ENCODE measurements around the gene HIPK1.
"Not testable (repeated sequence)": the region's sequence is repeated elsewhere in the genome, so short reads cannot be mapped to it uniquely, and the experiment has no call there.

HIPK1 gene

GRCh38 chr1:113982949-113983348 is 53.8 kb downstream of the HIPK1 start:
- DNase-seq (ENCODE audit: low read depth in 2 of 2) = no peak

GRCh38 chr1:113983391-113983790 is 54.3 kb downstream of the HIPK1 start:
- DNase-seq (ENCODE audit: low read depth in 2 of 2) = no peak

DNA sequence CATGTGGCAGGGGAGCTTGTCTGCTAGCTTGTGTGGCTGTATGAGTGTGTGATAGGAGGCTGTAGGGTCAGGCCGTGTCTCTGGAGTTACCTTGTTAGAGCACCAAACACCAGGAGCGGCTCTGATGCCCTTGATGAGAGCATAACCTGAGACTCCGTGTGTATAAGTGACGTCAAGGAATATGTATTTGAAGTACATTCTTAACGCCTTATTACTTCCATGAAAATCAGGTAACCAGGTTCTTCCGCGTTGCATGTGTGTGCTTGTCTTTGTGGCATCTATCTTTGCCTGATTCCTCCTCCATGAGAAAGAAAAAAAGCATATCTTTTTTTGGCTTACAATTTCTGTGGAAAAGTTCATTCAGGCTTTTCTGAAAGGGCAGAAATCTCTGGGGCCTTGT is 54.7 kb downstream of the HIPK1 start:
- no peak for DNase-seq (ENCODE audit: low read depth in 2 of 2)

- DNase-seq (ENCODE audit: low read depth in 2 of 2) = no peak
These were observed 55.6 kb downstream of the HIPK1 start for GRCh38 chr1:113984710-113985109.

GRCh38 chr1:113986802-113987201 is 57.7 kb downstream of the HIPK1 start:
- DNase-seq (ENCODE audit: low read depth in 2 of 2) = no peak

- DNase-seq (ENCODE audit: low read depth in 2 of 2) = no peak
These were observed 58.1 kb downstream of the HIPK1 start for GRCh38 chr1:113987259-113987658.

- DNase-seq (ENCODE audit: low read depth in 2 of 2) = no peak
These were observed 61.4 kb downstream of the HIPK1 start for GRCh38 chr1:113990530-113990929.

DNA sequence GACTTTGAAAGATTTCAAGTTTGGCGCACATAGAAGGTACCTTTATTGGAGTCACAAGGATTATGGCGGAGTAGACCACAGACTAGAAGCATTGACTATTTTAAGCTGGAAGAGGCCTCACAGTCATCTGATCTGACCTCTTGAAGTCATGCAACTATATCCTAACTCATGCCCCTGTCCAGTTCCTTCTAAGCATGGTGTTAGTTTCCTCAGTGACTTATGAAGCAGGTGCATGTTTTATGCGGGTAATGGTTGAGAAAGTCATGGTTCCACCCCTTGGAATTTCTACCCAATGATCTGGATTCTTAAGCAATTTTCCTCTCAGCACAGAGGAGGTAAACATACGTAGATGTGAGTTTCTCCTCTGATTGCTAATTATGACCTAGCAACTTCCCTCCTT is 61.8 kb downstream of the HIPK1 start:
- DNase-seq (ENCODE audit: low read depth in 2 of 2) = no peak

- no peak for DNase-seq (ENCODE audit: low read depth in 2 of 2)
These were observed 62.4 kb downstream of the HIPK1 start for GRCh38 chr1:113991467-113991997.

DNA sequence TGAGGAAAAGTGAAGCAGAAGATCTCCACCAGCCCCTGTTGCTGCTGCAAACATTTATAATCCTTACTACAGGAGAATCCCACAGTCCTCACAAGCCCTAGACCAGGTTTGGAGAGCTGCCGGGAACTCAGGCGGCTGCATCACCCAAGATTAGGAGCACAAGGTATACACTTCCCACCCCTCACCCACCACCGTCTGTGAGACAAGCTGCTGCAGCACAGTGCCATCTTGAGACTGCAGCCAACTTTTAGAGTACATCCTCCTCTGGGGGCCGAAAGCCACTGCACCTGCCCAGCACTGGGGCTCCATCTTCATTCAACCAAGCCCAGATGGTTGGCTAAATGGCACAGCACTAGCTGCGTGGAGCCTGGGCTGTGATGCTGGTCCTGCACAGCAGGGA is 63.9 kb downstream of the HIPK1 start:
- no peak for DNase-seq (ENCODE audit: low read depth in 2 of 2)

GRCh38 chr1:113993766-113994165 is 64.6 kb downstream of the HIPK1 start:
- no peak for DNase-seq (ENCODE audit: low read depth in 2 of 2)

DNA sequence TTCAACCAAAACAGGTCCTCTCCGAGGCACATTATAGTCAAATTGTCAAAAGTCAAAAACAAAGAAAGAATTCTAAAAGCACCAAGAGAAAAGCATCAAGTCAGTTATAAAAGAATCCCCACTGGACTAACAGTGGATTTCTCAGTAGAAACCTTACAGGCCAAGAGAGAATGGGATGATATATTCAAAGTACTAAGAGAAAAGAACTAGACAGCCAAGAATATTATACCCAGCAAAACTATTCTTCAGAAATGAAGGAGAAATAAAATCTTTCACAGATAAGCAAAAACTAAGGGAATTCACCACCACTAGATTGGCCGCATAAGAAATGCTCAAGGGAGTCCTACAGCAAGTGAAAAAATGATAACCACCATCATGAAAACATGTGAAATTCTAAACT is 66.3 kb downstream of the HIPK1 start:
- DNase-seq (ENCODE audit: low read depth in 2 of 2) = no peak

GRCh38 chr1:113998361-113998760 is 69.2 kb downstream of the HIPK1 start:
- DNase-seq (ENCODE audit: low read depth in 2 of 2) = no peak

DNA sequence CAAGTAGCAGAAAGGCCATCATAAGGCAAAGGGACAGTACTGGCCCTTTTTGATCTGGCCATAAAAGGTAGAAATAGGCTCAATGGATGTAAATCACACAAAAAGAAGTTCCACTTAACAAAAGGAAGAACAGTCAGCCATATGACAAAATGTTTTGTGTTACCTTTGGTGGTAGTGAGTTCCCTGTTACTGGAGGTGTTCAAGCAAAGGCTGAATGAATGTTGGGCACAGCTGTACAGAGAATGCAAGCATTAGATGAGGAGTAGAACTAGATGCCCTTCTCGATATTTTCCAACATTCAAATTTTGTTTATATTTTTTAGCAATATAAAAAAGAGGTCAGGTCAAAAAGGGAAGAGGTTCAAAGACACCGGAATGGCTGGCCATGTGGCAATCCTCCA is 70.1 kb downstream of the HIPK1 start:
- no peak for DNase-seq (ENCODE audit: low read depth in 2 of 2)

DNA sequence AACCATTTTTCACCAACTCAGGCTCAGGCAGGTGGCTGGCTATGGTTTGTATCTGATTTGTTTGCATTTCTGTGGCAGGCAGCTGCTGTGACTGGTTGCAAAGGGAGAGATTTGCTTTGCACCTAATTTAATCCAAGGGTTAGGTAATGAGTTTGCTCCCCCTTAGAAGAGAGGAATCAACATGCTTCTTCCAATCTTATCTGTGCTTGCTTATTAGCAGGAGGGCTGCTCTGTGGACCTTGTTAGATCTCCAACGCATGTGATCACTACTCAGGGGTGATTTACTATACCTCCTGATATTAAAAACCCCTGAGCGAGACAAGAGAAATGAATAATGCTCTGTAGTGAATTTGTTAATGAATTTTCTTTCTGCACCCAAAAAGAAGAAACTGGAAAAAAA is 70.7 kb downstream of the HIPK1 start:
- DNase-seq (ENCODE audit: low read depth in 2 of 2) = no peak

DNA sequence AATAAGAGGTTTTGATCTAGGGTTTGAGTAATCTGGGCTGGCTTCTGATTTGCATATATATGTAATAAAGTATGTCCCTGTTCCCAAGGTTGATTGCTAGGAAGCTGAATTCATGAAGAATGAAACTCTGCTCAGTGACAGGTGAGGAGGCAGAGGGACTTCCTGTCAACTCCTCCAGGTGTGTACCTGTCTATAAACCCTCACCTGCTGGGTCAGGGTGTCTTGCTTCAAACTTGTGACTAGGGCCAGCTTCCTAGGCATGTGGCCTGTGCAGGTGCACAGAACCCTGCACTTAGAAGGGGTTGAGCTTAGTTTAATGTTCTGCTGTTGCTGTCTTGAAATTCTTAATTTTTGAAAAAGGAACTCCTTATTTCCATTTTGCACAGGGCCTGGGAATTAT is 71.3 kb downstream of the HIPK1 start:
- DNase-seq (ENCODE audit: low read depth in 2 of 2) = no peak

DNA sequence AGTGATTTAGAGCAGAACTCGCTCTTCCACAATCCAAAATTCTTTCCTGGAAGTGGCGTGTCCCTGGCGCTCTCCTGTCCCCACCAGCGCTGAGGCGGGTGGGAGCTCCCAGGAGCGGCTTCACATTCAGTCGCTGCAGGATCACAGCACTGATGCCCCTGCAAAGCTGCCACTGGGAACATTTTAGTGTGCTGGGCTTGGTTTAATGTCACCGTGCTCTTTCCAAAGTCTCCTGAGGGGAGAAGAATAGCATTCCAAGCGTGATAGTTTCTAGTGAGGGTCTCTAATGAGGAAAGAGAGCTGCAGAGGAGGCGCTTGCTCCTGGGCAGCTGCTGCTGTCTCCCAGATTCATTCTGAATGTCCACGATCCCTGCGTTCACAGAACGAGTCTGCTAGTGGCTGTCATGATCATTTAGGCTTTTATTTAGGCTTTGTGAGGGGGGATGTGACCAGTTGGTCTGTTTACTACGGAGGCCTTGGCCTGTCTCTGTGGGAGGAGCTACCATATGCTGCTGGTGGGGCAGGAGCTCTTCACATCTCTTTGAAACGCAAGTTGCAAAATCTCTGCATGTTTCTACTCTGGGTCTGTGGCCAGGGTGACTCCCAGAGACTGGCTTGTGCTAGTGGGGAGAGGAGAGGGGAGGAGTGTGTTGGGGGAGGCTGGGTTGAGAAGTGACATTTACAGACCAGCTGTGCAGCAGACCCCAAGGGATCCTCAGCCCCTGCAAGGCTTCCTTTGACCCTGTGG is 73.5 kb downstream of the HIPK1 start:
- DNase-seq (ENCODE audit: low read depth in 2 of 2) = no peak

- no peak for DNase-seq (ENCODE audit: low read depth in 2 of 2)
These were observed 74.3 kb downstream of the HIPK1 start for GRCh38 chr1:114003431-114003830.

DNA sequence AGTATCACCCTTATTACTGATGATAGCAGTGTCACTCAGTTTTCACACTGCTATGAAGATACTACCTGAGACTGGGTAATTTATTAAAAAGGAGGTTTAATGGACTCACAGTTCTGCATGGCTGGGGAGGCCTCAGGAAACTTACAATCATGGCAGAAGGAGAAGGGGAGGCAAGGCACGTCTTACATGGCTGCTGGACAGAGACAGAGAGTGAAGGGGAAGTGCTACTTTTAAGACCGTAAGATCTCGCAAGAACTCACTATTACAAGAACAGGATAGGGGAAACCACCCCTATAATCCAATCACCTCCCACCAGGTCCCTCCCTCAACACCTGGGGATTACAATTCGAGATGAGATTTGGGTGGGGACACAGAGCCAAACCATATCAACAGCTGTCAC is 77.7 kb downstream of the HIPK1 start:
- DNase-seq (ENCODE audit: low read depth in 2 of 2) = not testable (repeated sequence)

DNA sequence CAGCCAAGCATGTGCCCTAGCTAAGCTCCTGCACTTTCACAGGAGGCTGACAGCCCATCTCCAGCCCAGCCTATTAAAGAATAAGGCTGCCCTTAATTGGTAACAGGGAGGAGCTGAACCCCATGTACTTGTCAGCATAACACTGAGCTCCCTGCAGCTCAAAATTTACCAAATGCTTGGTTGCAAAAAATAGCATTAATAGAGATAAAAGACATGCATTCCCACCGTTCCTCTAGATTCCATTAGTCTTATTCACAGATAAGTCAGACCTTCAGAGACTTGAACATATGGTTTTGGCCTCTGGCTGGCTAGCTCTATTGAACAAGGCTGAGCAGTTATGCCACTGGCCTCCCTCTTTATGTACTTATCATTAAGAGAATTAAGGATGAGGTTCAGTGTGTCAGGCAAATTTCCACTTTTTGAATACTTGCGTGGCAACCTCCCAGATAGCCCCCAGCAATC is 79.4 kb downstream of the HIPK1 start:
- no peak for DNase-seq (ENCODE audit: low read depth in 2 of 2)

- no peak for DNase-seq (ENCODE audit: low read depth in 2 of 2)
These were observed 79.9 kb downstream of the HIPK1 start for GRCh38 chr1:114008993-114009392.

- DNase-seq (ENCODE audit: low read depth in 2 of 2) = no peak
These were observed 80.3 kb downstream of the HIPK1 start for GRCh38 chr1:114009393-114009792.

DNA sequence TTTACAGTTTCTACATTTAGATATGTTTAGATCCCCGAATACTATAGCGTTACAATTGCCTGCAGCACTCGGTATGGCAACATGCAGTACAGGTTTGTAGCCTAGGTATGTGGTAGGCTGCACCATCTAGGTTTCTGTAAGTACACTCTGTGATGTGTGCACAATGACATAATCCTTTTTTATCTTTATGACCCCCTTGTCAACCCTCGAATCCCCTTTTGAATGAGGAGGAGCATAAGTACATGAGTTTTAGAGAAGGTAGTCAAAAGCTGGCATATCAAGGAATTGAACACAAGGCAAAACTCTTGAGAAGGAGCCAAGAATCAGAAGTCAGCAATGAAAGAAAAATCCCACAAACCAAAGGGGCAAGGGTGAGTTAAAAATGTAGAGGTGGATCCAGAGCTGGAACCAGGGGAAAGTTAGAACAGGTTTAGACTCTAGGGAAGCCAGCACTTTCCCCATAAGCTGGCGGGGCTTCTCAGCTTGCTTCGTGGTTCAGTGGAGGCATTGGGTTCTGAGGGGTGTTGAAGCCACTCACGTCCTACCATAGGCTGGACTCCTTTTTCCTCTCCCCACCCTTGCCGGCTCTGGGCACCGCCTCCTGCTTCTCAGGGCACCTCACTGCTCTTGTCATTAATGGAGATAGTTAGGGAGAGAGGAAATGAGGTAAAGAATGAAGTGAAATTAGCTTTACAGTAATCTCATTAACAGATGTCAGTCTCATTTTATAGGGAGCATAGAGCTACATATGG is 81.5 kb downstream of the HIPK1 start:
- DNase-seq (ENCODE audit: low read depth in 2 of 2) = no peak

Measured in stimulated activated CD8-positive, alpha-beta memory T cell treated with anti-CD3 and anti-CD28 coated beads, Interleukin-7, amount 100 ng/mL, for 4 hours (primary cell).